GM13977 (cell line): ENCODE measurements around the gene CCNQ.

Source experiments
- DNase-seq: peaks from one replicate; pipeline ENCODE4 v3.0.0; 2012; ENCODE audit warnings: low spot score
- in situ Hi-C: fragments of 300-500 bp; cut with MboI; formaldehyde crosslinking; loops from one replicate; pipeline ENCODE4 v1.12.0; 2022; ENCODE audit warnings: low sequenced_read_pairs, low pct_unique_long_range_greater_than_20kb, mixed read lengths, inconsistent platforms; ENCODE audit not compliant: unreplicated experiment
- TF ChIP-seq, protein P1 (sequence below): IDR thresholded peaks from 2 replicates; pipeline ENCODE4 v1.5.1; 2012; ENCODE audit warnings: mild to moderate bottlenecking, control low read depth; ENCODE audit not compliant: insufficient read depth; ENCODE audit errors: extremely low read depth, missing control alignments

Gene CCNQ

DNA sequence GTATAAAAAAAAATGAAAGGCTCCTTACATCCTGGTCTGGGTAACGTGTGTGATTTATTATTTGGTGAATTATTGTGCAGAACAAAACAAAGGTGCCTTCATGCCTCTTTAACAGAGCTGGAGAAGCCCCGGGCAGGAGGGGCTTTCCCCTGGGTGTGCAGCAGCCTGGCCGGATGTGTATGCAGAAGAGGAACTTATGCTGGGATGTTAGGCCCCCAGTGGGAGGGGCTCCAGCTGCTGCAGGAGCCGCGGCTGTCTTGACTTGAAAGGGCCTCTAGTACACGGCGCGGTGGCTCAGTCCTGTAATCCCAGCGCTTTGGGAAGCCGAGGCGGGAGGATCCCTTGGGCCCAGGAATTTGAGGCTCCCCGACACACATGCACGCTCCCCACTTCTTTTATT, 16.0 kb downstream of the CCNQ start:
- TF ChIP-seq, protein P1, sequence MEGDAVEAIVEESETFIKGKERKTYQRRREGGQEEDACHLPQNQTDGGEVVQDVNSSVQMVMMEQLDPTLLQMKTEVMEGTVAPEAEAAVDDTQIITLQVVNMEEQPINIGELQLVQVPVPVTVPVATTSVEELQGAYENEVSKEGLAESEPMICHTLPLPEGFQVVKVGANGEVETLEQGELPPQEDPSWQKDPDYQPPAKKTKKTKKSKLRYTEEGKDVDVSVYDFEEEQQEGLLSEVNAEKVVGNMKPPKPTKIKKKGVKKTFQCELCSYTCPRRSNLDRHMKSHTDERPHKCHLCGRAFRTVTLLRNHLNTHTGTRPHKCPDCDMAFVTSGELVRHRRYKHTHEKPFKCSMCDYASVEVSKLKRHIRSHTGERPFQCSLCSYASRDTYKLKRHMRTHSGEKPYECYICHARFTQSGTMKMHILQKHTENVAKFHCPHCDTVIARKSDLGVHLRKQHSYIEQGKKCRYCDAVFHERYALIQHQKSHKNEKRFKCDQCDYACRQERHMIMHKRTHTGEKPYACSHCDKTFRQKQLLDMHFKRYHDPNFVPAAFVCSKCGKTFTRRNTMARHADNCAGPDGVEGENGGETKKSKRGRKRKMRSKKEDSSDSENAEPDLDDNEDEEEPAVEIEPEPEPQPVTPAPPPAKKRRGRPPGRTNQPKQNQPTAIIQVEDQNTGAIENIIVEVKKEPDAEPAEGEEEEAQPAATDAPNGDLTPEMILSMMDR: no peak
- in situ Hi-C loops: no loop called here
- peak; percentile 89 for DNase-seq

DNA sequence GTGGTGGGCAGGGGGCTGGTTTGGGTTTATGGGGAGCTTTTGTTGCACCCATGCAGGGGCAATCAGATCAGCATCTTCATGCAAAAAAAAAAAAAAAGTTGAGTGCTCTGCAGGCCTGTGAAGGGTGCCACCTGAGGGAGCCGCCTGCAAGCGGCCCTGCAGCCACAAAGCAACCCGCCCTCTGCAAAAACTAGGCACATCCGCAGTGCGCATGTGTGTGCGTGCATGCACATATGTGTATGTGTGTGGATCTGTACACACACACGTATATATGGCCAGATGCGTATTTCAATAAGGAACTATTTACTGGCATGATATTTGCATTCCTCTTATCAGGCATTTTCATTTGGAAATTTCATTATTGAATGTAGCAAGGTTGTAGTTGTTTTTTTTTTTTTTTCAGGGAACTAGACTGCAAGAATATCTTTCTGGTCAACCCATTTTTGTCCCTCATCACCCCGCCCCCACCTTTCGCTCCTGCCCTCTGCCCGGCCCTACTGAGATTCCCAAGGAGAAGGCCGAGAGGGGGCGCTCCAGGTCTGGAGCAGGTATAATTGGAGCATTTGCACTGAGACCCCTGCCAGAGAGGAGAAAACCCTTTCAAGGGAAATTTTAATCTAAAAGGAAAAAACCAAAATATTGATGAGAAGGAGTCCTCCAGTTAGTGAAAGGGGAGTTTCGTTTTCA, 18.1 kb downstream of the CCNQ start:
- no peak for DNase-seq
- in situ Hi-C loops: no loop called here
- TF ChIP-seq, protein P1: no peak

DNA sequence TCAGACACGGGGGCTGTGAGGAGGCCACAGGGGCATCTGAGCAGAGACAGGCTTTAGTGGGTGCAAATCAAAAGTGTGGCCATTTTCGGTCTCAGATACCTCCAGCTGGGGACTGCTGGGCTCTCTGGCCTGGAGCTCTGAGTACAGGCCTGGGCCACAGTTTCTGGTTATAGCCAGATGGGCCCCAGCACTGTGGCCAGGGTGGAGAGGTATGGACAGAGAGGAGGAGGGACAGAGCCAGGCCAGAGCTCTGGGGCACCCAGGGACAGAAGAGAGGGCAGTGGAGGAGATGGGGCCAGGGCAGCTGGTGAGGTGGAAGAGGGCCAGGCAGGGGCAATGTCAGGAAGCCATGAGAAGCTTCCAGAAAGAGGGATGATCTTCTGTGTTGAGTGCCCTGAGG, 20.1 kb downstream of the CCNQ start:
- TF ChIP-seq, protein P1: no peak

DNA sequence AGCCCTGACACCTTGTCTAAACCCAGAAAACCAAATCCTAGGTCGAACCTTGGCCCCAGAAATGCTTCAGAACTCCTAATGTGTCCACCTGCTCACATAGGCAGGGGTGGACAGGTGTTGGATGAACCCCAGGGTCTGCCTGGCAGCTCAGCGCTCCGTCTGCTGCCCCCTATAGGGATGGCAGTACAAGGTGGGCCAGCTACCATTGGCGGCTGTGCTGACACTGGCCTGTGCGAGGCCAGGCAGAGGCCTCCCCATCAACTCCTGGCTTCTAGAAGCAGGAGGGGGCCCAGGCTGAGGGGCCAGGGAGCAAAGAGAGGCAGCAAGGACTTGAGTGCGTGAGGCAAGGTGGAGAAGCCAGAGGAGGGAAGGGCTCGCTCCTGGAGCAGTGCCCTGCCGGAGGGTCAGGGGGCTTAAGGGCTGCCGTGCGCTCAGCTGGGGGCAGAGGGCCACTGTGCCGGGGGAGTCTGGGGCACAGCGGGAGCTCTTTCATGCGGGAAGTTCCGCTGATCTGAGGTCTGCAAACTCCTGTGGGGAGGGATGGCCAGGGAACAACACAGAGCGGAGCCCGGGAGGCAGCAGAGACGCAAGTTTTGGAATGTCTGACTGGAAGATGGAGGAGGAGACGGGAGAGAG, 20.6 kb downstream of the CCNQ start:
- in situ Hi-C loops: no loop called here
- TF ChIP-seq, protein P1: no peak
- no peak for DNase-seq

More for the DNA sequence above, 20.1 kb downstream of the CCNQ start:
- in situ Hi-C loops: no loop called here
- DNase-seq: no peak

DNA sequence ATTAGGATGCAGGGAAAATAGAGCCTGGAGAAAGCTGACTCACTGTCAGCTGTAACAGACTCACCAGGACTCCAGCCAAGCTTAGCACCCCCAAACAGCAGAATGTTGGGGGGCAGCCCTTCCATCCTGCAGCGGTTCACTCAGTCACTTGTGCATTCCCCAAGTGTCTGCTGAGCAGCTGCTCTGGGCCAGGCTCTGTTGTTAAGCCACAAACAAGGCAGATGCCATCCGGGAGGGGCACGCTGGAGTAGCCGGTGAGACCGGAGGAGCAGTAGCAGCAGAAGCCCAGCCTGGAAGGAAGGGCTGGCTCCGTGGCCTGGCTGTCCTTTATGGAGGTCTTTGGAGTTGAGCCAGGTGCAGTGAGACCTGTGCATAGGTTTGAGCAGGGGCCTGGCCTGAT, 22.0 kb downstream of the CCNQ start:
- DNase-seq: no peak
- TF ChIP-seq, protein P1: no peak
- in situ Hi-C loops: no loop called here

DNA sequence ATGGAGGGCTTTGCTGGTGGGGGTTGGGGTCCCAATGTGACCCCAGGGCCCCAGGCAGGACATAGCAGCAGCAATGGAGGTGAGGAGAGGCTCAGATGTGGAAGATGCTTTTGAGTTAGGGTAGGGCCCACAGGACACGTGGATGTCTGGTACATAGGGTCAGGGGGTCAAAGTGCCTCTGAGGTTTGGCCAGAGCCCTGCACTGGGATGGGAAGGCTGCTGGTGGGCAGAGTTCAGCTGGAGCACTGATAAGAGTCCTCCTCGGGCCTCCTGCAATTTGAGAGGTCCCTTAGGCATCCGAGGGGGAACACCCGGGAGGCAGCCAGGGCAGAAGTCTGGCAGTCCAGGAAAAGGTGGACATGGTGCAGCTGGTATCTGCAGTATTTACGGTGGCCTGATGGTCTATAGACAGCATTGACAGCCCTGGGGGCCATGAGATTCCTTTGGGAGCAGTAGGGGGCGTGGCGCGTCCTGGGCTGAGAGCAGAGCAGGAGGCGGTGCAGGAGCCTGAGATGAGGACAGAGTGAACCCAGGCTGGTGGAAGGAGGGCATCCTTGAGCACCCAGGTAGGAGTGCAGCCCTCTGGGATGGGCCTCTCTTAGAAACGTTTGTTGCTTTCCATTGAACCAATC, 22.6 kb downstream of the CCNQ start:
- no peak for DNase-seq
- TF ChIP-seq, protein P1: no peak
- in situ Hi-C loops: no loop called here
